ENCODE measurements around the gene RIBC2.

RIBC2 gene

GRCh38 chr22:45475063-45475747 is 61.7 kb downstream of the RIBC2 start:
- DNase-seq = peak; percentile 76

DNA sequence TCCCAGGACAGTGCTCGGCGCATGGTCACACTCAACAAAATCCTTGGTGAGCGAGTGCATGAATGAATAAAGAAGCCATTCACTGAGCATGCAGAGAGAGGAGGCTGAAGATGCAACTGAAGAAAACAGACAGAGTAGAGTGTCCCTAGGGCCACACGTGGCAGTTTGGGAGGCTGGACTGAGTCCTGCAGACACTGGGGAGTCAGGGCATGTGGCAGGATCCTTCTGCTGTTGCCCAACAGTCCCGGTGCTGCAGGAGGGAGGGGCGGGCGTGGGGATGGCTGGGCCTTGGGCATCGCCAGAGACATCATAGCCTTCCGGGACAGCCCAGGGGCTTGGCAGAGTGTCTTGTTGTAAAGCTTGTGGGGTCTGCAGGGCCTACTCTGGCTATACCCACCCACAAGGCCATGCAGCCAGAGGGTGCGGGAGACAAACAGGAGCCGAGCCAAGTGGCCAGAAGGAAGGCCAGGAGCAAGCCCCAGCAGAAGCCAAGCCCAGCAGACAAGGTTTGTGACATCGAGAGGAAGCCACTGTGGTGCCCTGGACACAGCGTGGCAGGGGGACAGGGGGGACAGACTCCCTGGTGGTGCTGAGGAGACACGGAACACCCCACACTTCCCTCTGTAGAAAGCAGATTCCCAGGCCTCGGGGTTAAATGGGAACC is 62.5 kb downstream of the RIBC2 start:
- DNase-seq = no peak

DNA sequence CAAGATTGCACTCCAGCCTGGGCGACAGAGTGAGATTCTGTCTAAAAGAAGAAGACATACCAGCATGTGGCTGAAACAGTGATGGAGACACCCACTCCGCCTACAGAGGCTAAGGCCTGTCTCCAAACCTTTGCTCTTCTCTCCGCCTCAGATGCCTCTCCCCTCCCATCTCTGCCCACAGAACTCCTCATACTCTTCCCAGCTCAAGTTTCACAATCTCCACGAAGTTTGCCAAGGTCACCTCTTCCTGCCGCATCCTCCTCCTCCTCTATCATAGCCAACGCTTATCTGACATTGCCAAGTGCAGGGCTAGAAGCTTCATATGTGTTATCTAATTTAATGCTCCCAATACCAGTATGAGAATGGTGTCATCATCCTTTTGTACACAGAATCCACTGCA is 63.3 kb downstream of the RIBC2 start:
- no peak for DNase-seq

DNA sequence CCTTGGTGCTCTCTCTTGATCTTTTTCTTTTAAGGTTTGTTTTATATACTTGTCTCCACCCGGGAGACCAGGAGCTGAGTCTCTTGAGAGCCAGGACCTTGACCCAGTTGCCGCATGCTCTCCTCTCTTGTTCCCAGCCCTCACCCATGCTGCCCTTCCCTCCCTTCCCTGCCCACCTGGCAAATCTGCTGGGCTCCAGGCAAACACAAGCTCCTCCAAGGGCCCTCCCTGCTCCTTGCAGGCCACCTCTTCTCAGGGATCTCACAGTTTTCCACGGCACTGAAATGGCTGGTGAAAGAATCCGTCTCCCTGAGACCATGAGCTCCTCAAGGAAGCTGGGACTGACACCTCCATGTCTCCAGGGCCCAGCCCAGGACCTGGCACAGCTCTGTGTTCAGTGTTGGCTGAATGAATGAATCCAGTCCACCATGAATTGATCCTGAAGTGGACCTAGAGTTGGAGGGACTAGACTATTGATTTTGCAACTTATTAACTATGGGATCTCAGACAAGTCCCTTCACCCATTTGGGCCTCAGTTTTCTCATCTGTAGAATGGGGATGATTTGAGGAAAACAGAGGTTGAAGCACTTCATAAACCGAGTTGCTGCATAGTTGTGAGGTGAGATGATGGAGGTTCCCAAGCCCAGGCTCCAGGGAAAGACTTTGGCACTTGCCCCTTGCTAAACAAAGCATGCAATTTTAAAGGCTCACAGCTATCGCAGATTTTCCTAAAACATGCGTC is 64.0 kb downstream of the RIBC2 start:
- no peak for DNase-seq

DNA sequence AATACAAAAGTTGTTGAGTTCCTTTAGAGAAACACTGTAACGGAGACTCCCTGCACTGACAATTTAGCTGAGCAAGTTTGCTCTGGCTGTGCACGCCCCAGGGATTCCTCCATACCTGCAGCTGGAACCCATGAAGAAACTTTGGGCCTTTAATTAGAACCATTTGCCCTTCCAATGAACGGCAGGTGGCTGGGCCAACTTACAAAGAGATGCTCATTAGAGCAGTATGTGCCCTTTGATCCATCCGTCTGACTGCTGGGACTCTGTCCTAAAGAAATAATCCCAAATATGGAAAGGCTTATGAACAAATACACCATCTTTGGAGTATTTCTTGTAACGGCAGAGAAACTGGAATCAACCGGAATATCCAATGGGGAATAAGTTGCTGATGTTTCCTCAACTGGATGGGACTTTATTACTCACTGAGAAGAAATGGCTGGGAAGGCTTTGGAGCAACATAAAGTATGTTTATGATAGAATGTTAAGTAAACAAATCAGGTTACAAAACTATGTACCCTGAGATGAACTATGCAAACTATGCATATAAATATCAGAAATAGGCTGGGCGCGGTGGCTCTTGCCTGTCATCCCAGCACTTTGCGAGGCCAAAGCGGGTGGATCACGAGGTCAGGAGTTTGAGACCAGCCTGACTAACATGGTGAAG is 64.7 kb downstream of the RIBC2 start:
- DNase-seq = peak; percentile 94

- DNase-seq = no peak
Measured at GRCh38 chr22:45480717-45481116, 67.2 kb downstream of the RIBC2 start.

- DNase-seq = no peak
Measured at GRCh38 chr22:45481661-45482060, 68.2 kb downstream of the RIBC2 start.
